Ishikawa (cell line): ENCODE measurements around the gene F10.

ENCODE experiments used
- CREB1 ChIP-seq: IDR thresholded peaks from 2 replicates; pipeline ENCODE4 v1.6.1; 2012; ENCODE audit warnings: low read depth
- EGR1 ChIP-seq: IDR thresholded peaks from 2 replicates; pipeline ENCODE4 v1.6.1; 2012
- EP300 ChIP-seq: IDR thresholded peaks from 2 replicates; pipeline ENCODE4 v1.6.1; 2012; ENCODE audit warnings: borderline replicate concordance
- FOXM1 ChIP-seq: IDR thresholded peaks from 2 replicates; pipeline ENCODE4 v1.6.1; 2012; ENCODE audit warnings: low read depth, borderline replicate concordance
- MAX ChIP-seq: IDR thresholded peaks from 2 replicates; pipeline ENCODE4 v1.6.1; 2012
- NFIC ChIP-seq: IDR thresholded peaks from 2 replicates; pipeline ENCODE4 v1.6.1; 2012
- RAD21 ChIP-seq: IDR thresholded peaks from 2 replicates; pipeline ENCODE4 v1.6.1; 2012; ENCODE audit warnings: low read depth
- REST ChIP-seq: IDR thresholded peaks from 2 replicates; pipeline ENCODE4 v1.6.1; 2012; ENCODE audit warnings: low read depth, mild to moderate bottlenecking
- TAF1 ChIP-seq: IDR thresholded peaks from 2 replicates; pipeline ENCODE4 v1.6.1; 2012; ENCODE audit warnings: low read depth, mild to moderate bottlenecking
- USF1 ChIP-seq: IDR thresholded peaks from 2 replicates; pipeline ENCODE4 v1.6.1; 2012
- YY1 ChIP-seq: IDR thresholded peaks from 2 replicates; pipeline ENCODE4 v1.6.1; 2012; ENCODE audit warnings: low read depth

- TF ChIP-seq REST (no peak), USF1 (no peak), CREB1 (no peak), TAF1 (no peak), MAX (no peak), RAD21 (no peak), NFIC (no peak), EGR1 (no peak), FOXM1 (no peak), EP300 (no peak), YY1 (no peak)
Observed at GRCh38 chr13:113109151-113110047, 13.2 kb upstream of the F10 start.
